SK-N-SH treated with all-trans-retinoic acid at 6 μM for 48 hours (cell line): Measurements from ENCODE around the gene LIN28B.

Experiments
- TOX ChIP-seq: fragments of 250-450 bp; sonication (Bioruptor Pico); IDR thresholded peaks from 2 replicates; pipeline ENCODE4 v1.8.0; 2021; ENCODE audit warnings: mild to moderate bottlenecking, moderate library complexity, borderline replicate concordance
- ZFP3 ChIP-seq: fragments of 250-450 bp; sonication (Bioruptor Pico); IDR thresholded peaks from 2 replicates; pipeline ENCODE4 v1.5.0; 2020; ENCODE audit warnings: mild to moderate bottlenecking, moderate library complexity
- TF ChIP-seq, protein P1 (sequence below): fragments of 250-450 bp; sonication (Bioruptor Pico); IDR thresholded peaks from 2 replicates; pipeline ENCODE4 v1.8.0; 2020; ENCODE audit warnings: mild to moderate bottlenecking, moderate library complexity, borderline replicate concordance

DNA sequence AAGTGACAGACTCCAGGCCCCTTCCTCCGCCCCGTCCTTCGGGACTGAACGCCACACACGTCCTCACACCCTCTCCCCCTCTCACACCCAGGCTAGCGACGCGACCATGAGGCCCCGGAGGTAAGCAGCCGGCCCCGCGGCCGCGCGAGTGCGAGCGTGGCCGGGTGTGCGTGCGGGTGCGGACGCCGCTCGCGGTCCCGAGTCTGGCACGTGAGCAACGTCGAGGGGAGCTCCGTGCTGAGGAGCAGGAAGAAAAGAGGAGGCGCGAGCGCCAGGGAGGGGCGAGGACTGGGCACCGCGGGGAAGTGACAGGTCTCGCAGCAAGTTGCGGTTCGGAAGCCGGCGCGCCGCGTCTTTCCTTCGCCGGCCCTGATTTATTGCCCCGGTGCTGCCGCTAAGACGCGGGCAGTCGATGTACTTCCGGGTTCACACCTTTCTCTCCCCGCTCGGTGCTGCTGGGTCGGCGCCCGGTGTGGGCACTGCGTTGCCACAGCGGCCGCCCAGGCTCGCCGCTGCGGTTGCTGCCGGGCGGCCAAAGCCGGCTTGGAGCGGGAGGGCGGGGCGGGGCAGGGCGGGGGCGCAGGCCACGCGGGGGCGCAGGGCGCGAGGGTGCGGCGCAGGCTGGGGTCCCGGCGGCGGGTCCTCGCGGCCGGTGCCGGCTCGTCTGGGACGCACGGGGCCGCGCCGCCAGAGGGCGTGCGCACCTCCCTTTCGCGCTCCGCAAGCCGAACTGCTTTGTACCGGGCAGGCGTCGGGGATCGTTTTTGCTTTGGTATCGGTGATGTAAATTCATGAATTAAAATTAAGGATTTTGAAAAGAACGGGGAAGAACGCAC is 15.8 kb upstream of the LIN28B start:
- no peak for TF ChIP-seq ZFP3 (CRISPR knock-in tag)
- TF ChIP-seq TOX = no peak
- TF ChIP-seq, protein P1, sequence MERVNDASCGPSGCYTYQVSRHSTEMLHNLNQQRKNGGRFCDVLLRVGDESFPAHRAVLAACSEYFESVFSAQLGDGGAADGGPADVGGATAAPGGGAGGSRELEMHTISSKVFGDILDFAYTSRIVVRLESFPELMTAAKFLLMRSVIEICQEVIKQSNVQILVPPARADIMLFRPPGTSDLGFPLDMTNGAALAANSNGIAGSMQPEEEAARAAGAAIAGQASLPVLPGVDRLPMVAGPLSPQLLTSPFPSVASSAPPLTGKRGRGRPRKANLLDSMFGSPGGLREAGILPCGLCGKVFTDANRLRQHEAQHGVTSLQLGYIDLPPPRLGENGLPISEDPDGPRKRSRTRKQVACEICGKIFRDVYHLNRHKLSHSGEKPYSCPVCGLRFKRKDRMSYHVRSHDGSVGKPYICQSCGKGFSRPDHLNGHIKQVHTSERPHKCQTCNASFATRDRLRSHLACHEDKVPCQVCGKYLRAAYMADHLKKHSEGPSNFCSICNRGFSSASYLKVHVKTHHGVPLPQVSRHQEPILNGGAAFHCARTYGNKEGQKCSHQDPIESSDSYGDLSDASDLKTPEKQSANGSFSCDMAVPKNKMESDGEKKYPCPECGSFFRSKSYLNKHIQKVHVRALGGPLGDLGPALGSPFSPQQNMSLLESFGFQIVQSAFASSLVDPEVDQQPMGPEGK (CRISPR knock-in tag) = no peak
